Fibroblast of villous mesenchyme (primary cell): ENCODE results near the gene IGHMBP2. TPM values are rescaled to one million over a fixed set of nuclear protein-coding genes. Genes with fewer than 3 reads are reported as not detected.
"Not testable (repeated sequence)": the region's sequence is repeated elsewhere in the genome, so short reads cannot be mapped to it uniquely, and the experiment has no call there.

ENCODE experiments used
- DNase-seq: peaks from one replicate; pipeline ENCODE4 v3.0.0-alpha.2; 2010; ENCODE audit warnings: low read depth
- H3K4me3 ChIP-seq: 2 replicates; pipeline ENCODE4 v1.5.1; 2011; ENCODE audit warnings: low read depth, mild to moderate bottlenecking, low read length
- CTCF ChIP-seq: IDR thresholded peaks from 2 replicates; pipeline ENCODE4 v1.5.1; 2012; ENCODE audit warnings: low read depth, mild to moderate bottlenecking, low read length; ENCODE audit not compliant: insufficient read depth
- total RNA-seq: library from RNA; depleted of rRNA; stranded (reverse); fragments of >200 nt; gene quantifications from 2 replicates; pipeline ENCODE4 v1.2.3, GENCODE V29; 2012

The IGHMBP2 gene
- total RNA-seq, 1 donor, result 9.9 TPM

- TF ChIP-seq CTCF, result no peak
- H3K4me3 ChIP-seq, result no peak overlapping the region
Observed at GRCh38 chr11:68872216-68873003, 31.3 kb upstream of the IGHMBP2 start.

GRCh38 chr11:68878022-68878421 is 25.7 kb upstream of the IGHMBP2 start:
- no peak overlapping the region for H3K4me3 ChIP-seq
- no peak for TF ChIP-seq CTCF
- DNase-seq, result no peak

More at GRCh38 chr11:68872216-68873003, 31.3 kb upstream of the IGHMBP2 start:
- DNase-seq, result peak; percentile 26

- TF ChIP-seq CTCF, result no peak
- no peak overlapping the region for H3K4me3 ChIP-seq
- DNase-seq, result no peak
Observed at GRCh38 chr11:68880851-68881250, 22.8 kb upstream of the IGHMBP2 start.

- no peak for TF ChIP-seq CTCF
- DNase-seq, result no peak
- no peak overlapping the region for H3K4me3 ChIP-seq
Observed at GRCh38 chr11:68881320-68881719, 22.4 kb upstream of the IGHMBP2 start.

- H3K4me3 ChIP-seq, result no peak overlapping the region
- no peak for DNase-seq
- TF ChIP-seq CTCF, result no peak
Observed at GRCh38 chr11:68882391-68882790, 21.3 kb upstream of the IGHMBP2 start.

- not testable (repeated sequence) for DNase-seq, H3K4me3 ChIP-seq
Observed at GRCh38 chr11:68884827-68885226, 18.9 kb upstream of the IGHMBP2 start.

GRCh38 chr11:68889948-68890446 is 13.7 kb upstream of the IGHMBP2 start:
- peak; percentile 73 for TF ChIP-seq CTCF
- DNase-seq, result peak; percentile 96

More at GRCh38 chr11:68889948-68890446, 13.7 kb upstream of the IGHMBP2 start:
- no peak overlapping the region for H3K4me3 ChIP-seq
